Right lobe of liver (tissue), 4 donors: ENCODE data around the gene ELP2.

Experiments used
- CTCF ChIP-seq, 4 donors: fragments of 200-600 bp in 3 of 4; fragments of 450-650 bp in 1 of 4; IDR thresholded peaks; one replicate each; pipeline versions ENCODE4 v1.5.1 to v1.8.0; 2016 to 2022; ENCODE audit warnings: antibody characterized with exemption in 4 of 4, mild to moderate bottlenecking in 2 of 4
- POLR2A ChIP-seq: fragments of 450-650 bp; IDR thresholded peaks from one replicate; pipeline ENCODE4 v1.6.1; 2017; ENCODE audit warnings: antibody characterized with exemption, mild to moderate bottlenecking
- donor health status: DM: no; HTN: no; CAD: no.
- donor health status: DM: no; HTN: no; CAD: no.
- donor health status: DM: no; HTN: yes; CAD: no.

DNA sequence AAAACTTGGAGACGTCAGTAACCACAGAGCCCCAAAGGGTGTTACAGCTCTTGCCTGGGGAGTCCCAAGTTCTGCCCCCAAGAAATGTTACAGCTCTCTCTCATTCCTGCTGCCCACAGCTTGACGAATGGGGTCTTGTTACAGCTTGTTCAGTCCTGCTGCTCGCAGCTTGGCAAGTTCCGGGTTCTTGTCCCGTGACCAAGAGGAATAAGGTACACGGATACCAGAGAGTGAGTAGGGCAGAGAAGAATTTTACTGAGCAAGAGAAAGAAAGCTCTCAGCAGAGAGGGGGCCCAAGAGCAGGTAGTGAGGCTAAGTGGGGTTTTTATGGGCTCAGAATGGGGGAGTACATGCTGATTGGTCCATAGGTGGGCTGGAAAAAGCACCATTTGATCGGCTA lies 27.8 kb upstream of the ELP2 start:
- TF ChIP-seq CTCF (IDR thresholded peaks at IDR 0.05) (no peak), POLR2A (no peak)
